Fibroblast of mammary gland (primary cell): ENCODE measurements around the gene HSD17B13.

Source experiments
- DNase-seq: peaks from one replicate; pipeline ENCODE4 v3.0.0-alpha.2; 2010; ENCODE audit warnings: low read depth
- H3K4me3 ChIP-seq: 2 replicates; pipeline ENCODE4 v1.5.1; 2011; ENCODE audit warnings: low read depth, mild to moderate bottlenecking, low read length, moderate library complexity; ENCODE audit not compliant: control insufficient read depth
- TF ChIP-seq, protein P1 (sequence below): conservative IDR thresholded peaks from 2 replicates; pipeline ENCODE4 v1.5.1; 2011; ENCODE audit warnings: low read depth, low read length, inconsistent platforms; ENCODE audit not compliant: control insufficient read depth, insufficient read depth

The HSD17B13 gene, protein sequence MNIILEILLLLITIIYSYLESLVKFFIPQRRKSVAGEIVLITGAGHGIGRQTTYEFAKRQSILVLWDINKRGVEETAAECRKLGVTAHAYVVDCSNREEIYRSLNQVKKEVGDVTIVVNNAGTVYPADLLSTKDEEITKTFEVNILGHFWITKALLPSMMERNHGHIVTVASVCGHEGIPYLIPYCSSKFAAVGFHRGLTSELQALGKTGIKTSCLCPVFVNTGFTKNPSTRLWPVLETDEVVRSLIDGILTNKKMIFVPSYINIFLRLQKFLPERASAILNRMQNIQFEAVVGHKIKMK

DNA sequence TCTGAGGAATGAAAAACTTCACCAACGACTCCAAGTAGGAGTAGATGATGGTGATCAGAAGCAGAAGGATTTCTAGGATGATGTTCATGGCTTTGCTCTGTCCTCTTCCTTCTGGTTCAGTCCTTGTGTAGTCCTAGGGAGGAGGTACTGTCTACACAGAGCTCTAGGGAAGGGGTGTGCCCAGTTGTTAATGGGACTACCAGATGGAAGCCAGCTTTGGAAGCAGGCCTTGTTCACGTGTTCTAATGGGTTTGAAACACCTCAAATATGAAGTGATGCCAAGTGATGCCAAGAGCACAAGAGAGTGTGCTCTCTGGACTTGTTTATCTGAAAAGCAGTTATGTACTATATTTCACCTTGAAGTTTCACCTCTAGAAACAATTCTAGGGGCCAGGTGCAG lies at the start of gene HSD17B13:
Gene HSD17B13 (minus strand): TSS at position 129 of the 400 bp plus-strand sequence. CDS start 41 bp downstream, at position 88.
- TF ChIP-seq, protein P1, sequence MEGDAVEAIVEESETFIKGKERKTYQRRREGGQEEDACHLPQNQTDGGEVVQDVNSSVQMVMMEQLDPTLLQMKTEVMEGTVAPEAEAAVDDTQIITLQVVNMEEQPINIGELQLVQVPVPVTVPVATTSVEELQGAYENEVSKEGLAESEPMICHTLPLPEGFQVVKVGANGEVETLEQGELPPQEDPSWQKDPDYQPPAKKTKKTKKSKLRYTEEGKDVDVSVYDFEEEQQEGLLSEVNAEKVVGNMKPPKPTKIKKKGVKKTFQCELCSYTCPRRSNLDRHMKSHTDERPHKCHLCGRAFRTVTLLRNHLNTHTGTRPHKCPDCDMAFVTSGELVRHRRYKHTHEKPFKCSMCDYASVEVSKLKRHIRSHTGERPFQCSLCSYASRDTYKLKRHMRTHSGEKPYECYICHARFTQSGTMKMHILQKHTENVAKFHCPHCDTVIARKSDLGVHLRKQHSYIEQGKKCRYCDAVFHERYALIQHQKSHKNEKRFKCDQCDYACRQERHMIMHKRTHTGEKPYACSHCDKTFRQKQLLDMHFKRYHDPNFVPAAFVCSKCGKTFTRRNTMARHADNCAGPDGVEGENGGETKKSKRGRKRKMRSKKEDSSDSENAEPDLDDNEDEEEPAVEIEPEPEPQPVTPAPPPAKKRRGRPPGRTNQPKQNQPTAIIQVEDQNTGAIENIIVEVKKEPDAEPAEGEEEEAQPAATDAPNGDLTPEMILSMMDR = no peak
- no peak within 1 kb of the TSS for H3K4me3 ChIP-seq
- DNase-seq = no peak

DNA sequence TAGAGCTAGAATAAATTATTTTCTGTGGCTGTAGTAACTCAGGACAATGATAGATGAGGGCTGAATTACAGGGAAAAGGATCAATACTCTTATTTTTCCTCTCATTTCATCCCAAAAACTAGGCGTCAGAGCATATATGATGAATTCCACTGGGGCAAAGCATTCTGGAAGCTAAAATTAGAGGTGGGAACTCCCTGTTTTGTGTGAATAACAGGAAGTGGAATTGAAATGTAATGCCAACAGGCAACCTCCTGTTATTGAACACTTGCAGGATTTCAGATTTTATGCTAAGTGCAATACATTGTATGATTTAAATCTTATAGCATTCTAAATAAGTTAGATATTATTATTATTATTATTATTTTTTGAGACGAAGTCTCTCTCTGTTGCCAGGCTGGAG lies 47.4 kb upstream of the HSD17B13 start:
- DNase-seq = no peak
- no peak overlapping the region for H3K4me3 ChIP-seq
- TF ChIP-seq, protein P1 = no peak

DNA sequence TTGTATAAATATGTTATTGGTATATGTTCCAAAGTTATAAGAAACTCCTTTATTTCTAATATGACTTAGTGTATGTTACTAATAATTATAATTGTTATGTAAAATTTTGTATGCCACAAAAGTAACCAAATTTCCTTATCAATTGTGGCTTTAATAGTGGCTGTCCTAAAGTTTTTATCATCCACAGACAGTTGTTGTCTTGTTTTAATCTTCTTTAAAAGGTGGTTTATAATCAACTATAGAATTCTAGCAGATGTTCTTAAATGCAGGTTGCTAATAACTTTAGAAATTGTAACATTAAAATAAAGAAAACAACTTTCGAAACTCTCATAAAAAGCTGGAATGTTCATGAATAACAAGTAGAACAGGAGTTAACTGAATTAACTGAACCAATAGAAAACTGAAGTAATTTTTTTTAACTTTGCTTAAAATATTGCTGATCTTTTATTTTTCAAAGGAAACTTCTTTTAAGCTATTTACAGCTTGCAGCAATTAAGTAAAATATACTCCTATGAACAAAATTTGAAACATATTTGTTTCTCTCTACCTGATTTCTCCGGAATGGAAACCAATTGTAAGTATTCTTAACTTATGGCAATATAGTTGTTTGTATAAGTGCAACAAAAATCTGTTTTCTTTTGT lies 44.0 kb upstream of the HSD17B13 start:
- TF ChIP-seq, protein P1 = no peak
- no peak overlapping the region for H3K4me3 ChIP-seq
- DNase-seq = no peak

DNA sequence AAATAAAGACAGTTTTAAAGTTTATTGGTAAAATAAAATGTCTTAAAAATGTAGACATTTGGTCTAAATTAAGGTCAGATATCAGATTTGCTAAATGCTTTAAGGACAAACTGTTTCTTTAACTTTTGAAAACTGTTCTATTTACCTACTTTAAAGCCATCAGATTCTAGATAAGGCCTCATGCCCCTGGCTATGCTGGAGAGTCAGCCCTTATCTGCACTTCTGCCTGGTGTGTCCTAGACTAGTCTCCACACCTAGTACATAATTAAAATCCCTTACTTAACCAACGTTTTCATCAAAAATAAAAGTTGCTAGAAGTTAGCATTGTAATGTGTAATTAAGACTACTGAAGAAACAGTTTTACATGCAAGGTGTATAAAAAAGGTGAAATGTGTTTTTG lies 42.7 kb upstream of the HSD17B13 start:
- H3K4me3 ChIP-seq = no peak overlapping the region
- TF ChIP-seq, protein P1 = no peak
- no peak for DNase-seq

DNA sequence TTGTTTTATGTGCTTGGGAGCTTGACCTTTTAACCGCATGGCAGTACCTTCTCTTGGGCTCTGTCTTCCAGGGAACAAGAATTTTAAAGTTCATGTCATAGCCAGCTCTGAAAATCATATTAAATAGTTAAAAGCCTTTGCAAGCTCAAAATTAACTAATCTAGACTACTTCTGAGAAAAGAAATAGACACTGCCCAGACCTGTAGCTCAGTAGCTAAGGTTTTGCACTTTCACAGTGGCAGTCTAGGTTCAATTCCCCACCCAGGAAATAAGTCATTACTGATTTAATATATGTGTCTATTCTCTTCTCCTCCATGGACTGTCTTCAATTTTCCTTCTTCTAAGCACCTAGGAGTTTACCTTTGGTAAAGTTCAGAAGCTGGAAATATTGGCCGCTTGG lies 40.9 kb upstream of the HSD17B13 start:
- DNase-seq = no peak

DNA sequence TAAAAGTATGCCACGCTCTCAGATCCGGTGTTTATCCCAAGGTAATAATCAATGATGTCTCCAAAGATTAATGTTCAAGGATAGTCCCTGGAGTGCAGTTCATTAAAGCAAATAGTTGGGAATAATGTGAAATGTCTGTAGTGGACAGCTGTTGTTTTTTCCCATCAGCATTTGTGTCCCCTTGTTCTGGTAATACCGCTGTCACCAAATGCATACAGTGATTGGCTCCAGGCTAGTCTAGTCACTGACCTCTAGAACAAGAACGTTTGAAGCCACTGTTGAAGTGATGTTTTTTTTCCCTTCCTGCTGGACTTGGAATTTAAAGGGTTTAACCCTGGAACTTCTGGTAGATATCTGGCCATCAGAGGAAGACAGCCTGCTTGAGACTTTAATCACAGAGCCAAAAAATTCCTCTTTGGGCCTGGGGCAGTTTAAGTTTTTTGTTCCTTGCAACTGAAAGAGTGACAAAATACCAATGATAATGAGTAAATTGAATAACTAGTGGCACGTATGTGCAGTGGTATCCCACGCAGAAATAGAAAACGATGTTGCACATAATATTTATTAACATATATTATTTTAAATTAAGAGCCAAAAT lies 37.8 kb upstream of the HSD17B13 start:
- TF ChIP-seq, protein P1 = no peak
- no peak for DNase-seq

More for the DNA sequence above, 40.9 kb upstream of the HSD17B13 start:
- no peak overlapping the region for H3K4me3 ChIP-seq
- TF ChIP-seq, protein P1 = no peak

More for the DNA sequence above, 37.8 kb upstream of the HSD17B13 start:
- no peak overlapping the region for H3K4me3 ChIP-seq
